GM18867 (cell line): Measurements from ENCODE around the gene PDCD10.
A peak's percentile ranks its signal among the peaks of the same experiment; 100 is the strongest.

Experiments used
- ATAC-seq: cut with Tn5 transposase; IDR thresholded peaks from one replicate; pipeline ENCODE4 v1.9.1; 2021; ENCODE audit warnings: mild to moderate bottlenecking, moderate library complexity; ENCODE audit not compliant: unreplicated experiment

Gene PDCD10

GRCh38 chr3:167734498-167735232 is at the start of gene PDCD10:
TSS of gene PDCD10 (minus strand) at chr3:167734892. CDS start at chr3:167720157, 14,735 bp downstream.
- ATAC-seq, result peak; percentile 88

GRCh38 chr3:167783781-167784180 is 49.1 kb upstream of the PDCD10 start:
- no peak for ATAC-seq

GRCh38 chr3:167780214-167780883 is 45.7 kb upstream of the PDCD10 start:
- no peak for ATAC-seq

- ATAC-seq, result no peak
These were observed 42.7 kb upstream of the PDCD10 start for GRCh38 chr3:167777356-167777755.

- ATAC-seq, result no peak
These were observed 41.5 kb upstream of the PDCD10 start for GRCh38 chr3:167776066-167776685.

- ATAC-seq, result peak; percentile 94
These were observed 38.9 kb upstream of the PDCD10 start for GRCh38 chr3:167773584-167773983.

- ATAC-seq, result peak; percentile 27
These were observed 38.3 kb upstream of the PDCD10 start for GRCh38 chr3:167772992-167773391.

GRCh38 chr3:167762296-167762695 is 27.6 kb upstream of the PDCD10 start:
- peak; percentile 57 for ATAC-seq

GRCh38 chr3:167761302-167761701 is 26.6 kb upstream of the PDCD10 start:
- ATAC-seq, result no peak

GRCh38 chr3:167754049-167754448 is 19.4 kb upstream of the PDCD10 start:
- no peak for ATAC-seq

GRCh38 chr3:167750272-167750971 is 15.7 kb upstream of the PDCD10 start:
- peak; percentile 99 for ATAC-seq

- ATAC-seq, result no peak
These were observed 15.0 kb upstream of the PDCD10 start for GRCh38 chr3:167749728-167750127.

GRCh38 chr3:167749209-167749608 is 14.5 kb upstream of the PDCD10 start:
- ATAC-seq, result no peak

- no peak for ATAC-seq
These were observed 9.1 kb upstream of the PDCD10 start for GRCh38 chr3:167743799-167744198.

GRCh38 chr3:167742338-167742737 is 7.6 kb upstream of the PDCD10 start:
- no peak for ATAC-seq

- peak; percentile 96 for ATAC-seq
These were observed 6.4 kb upstream of the PDCD10 start for GRCh38 chr3:167740961-167741587.

GRCh38 chr3:167739190-167739810 is 4.6 kb upstream of the PDCD10 start:
- no peak for ATAC-seq

- no peak for ATAC-seq
These were observed 3.3 kb upstream of the PDCD10 start for GRCh38 chr3:167738037-167738436.

GRCh38 chr3:167736997-167737396 is 2.3 kb upstream of the PDCD10 start:
- ATAC-seq, result no peak

- no peak for ATAC-seq
These were observed 1.6 kb upstream of the PDCD10 start for GRCh38 chr3:167736264-167736787.
